Mucosa of descending colon (tissue), 3 donors: ENCODE measurements around the gene MAB21L4. TPM values are rescaled to one million over a fixed set of nuclear protein-coding genes. Genes with fewer than 3 reads are reported as not detected.

Source experiments
- ATAC-seq: fragments of 200-7000 bp; cut with Tn5 transposase; one replicate; pipeline ENCODE4 v1.9.1; 2020; ENCODE audit warnings: mild to moderate bottlenecking, moderate library complexity
- DNase-seq, 3 donors: peaks; one replicate each; pipeline ENCODE4 v3.0.0-alpha.2; 2020
- H3K36me3 ChIP-seq: fragments of 200-600 bp; one replicate; pipeline ENCODE4 v1.8.0; 2021; ENCODE audit warnings: low read depth, mild to moderate bottlenecking
- H3K4me1 ChIP-seq: fragments of 200-600 bp; one replicate; pipeline ENCODE4 v1.8.0; 2021; ENCODE audit warnings: low read depth, mild to moderate bottlenecking
- H3K4me3 ChIP-seq: fragments of 200-600 bp; one replicate; pipeline ENCODE4 v1.8.0; 2021; ENCODE audit warnings: mild to moderate bottlenecking
- H3K9me3 ChIP-seq: fragments of 200-600 bp; one replicate; pipeline ENCODE4 v1.8.0; 2021; ENCODE audit warnings: mild to moderate bottlenecking
- intact Hi-C, 2 donors: fragments of 100-400 bp; cut with DNase I in 1 of 2; cut with micrococcal nuclease in 1 of 2; formaldehyde crosslinking; loops; one replicate each; pipeline versions ENCODE4 v1.11.0 to v1.11.1; 2022; cut with DNase I, micrococcal nuclease
- total RNA-seq, 3 donors: library from RNA; stranded (reverse); fragmentation: NEBNext Ultra II Directional in 2 of 3; extraction: Animal tissue kit (Norgen Biotek cat#: 25700) in 2 of 3; gene quantifications; one replicate each; pipeline versions ENCODE4 v1.2.1 to v1.2.4, GENCODE V29; 2021 to 2023
- TF ChIP-seq, protein P1 (sequence below): fragments of 200-600 bp; IDR thresholded peaks from one replicate; pipeline ENCODE4 v1.8.0; 2022; ENCODE audit warnings: antibody characterized with exemption, mild to moderate bottlenecking
- donor health status: DM: no; HTN: no; CAD: no; lungs with moderate emphysema.
- donor health status: DM: no; HTN: no; CAD: no.
- donor health status: DM: no; HTN: yes; CAD: no.

Gene MAB21L4
- total RNA-seq, 3 donors from 2014 or later, result 3.3 to 13.2 (median 8.1) TPM

DNA sequence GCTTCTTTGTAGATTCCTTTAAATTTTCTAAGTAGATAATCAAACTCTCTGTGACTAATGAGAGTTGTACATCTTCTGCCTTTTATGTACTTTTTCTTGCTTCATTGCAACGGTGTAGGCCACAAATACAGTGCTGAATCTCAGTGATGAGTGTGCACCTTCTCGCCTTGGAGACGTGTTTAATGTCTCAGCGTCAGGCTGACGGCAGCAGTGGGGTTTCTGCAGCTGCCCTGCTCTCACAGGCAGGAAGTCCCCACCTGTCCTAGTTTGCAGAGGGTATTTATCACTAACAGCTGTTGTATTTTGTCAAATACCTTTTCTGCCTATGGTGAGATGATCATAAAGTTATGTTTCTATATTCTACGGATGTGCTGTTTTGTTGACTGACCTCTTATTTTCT, 14.0 kb downstream of the MAB21L4 start:
- Histone ChIP-seq H3K36me3 (no peaks in the 10 kb centered on the region), H3K9me3 (no peaks in the 10 kb centered on the region), H3K4me1 (peaks cover 5% of the 10 kb centered on the region), H3K4me3 (no peak overlapping the region)
- DNase-seq (no peak), ATAC-seq (no peak)
- TF ChIP-seq, protein P1, sequence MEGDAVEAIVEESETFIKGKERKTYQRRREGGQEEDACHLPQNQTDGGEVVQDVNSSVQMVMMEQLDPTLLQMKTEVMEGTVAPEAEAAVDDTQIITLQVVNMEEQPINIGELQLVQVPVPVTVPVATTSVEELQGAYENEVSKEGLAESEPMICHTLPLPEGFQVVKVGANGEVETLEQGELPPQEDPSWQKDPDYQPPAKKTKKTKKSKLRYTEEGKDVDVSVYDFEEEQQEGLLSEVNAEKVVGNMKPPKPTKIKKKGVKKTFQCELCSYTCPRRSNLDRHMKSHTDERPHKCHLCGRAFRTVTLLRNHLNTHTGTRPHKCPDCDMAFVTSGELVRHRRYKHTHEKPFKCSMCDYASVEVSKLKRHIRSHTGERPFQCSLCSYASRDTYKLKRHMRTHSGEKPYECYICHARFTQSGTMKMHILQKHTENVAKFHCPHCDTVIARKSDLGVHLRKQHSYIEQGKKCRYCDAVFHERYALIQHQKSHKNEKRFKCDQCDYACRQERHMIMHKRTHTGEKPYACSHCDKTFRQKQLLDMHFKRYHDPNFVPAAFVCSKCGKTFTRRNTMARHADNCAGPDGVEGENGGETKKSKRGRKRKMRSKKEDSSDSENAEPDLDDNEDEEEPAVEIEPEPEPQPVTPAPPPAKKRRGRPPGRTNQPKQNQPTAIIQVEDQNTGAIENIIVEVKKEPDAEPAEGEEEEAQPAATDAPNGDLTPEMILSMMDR, result no peak
- intact Hi-C loops, result no loop called here

GRCh38 chr2:240879105-240879504, 16.9 kb downstream of the MAB21L4 start:
- Histone ChIP-seq H3K9me3 (no peaks in the 10 kb centered on the region), H3K4me3 (no peak overlapping the region), H3K36me3 (no peaks in the 10 kb centered on the region), H3K4me1 (peaks cover 30% of the 10 kb centered on the region)
- peak in 1 of 3 donors; percentile 19 for DNase-seq
- ATAC-seq, result no peak
- TF ChIP-seq, protein P1, result no peak
- intact Hi-C loops, result no loop called here

GRCh38 chr2:240878341-240878936, 17.5 kb downstream of the MAB21L4 start:
- Histone ChIP-seq H3K4me3 (no peak overlapping the region), H3K4me1 (peaks cover 35% of the 10 kb centered on the region), H3K36me3 (no peaks in the 10 kb centered on the region), H3K9me3 (no peaks in the 10 kb centered on the region)
- intact Hi-C loops, result no loop called here
- TF ChIP-seq, protein P1, result no peak
- DNase-seq (peak in 1 of 3 donors; percentile 34), ATAC-seq (no peak)

DNA sequence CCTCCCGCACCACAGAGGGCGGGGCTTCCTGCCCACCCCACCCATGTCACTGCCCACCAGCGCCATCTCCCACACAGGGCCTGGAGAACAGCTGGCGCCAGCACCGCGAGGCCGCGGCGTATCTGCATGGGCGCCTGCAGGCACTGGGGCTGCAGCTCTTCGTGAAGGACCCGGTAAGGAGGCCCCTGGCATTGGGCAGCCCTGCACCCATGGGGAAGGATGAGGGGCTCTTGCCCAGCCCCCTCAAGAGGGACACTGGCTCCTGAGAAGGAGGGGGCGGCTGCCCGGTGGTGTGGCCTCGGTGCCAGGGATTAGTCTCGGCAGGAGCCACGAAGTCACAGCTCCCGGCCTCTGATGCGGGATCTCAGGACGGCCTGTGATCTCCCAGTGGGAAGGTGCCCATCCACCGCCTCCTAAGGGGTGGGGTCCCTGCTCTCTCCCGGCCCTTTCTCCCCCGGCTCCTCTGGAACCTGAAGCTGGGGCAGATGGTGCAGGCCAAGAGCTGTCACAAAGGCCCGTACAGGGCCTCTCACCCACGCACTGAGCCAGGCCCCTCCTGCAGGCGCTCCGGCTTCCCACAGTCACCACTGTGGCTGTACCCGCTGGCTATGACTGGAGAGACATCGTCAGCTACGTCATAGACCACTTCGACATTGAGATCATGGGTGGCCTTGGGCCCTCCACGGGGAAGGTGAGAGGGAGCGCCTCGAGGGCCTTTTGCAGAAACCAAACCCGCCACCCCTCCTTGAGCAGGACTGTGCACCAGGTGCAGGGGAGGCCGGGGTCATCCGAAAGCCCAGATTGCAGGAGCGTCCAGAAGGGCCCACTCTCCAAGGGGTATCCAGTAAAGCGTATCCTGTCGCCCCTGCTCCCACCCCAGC, 18.3 kb downstream of the MAB21L4 start:
- Histone ChIP-seq H3K4me3 (no peak overlapping the region), H3K4me1 (peaks cover 35% of the 10 kb centered on the region), H3K36me3 (no peaks in the 10 kb centered on the region), H3K9me3 (no peaks in the 10 kb centered on the region)
- intact Hi-C loops, result no loop called here
- TF ChIP-seq, protein P1, result no peak
- DNase-seq (peak in 1 of 3 donors; percentile 50), ATAC-seq (no peak)

DNA sequence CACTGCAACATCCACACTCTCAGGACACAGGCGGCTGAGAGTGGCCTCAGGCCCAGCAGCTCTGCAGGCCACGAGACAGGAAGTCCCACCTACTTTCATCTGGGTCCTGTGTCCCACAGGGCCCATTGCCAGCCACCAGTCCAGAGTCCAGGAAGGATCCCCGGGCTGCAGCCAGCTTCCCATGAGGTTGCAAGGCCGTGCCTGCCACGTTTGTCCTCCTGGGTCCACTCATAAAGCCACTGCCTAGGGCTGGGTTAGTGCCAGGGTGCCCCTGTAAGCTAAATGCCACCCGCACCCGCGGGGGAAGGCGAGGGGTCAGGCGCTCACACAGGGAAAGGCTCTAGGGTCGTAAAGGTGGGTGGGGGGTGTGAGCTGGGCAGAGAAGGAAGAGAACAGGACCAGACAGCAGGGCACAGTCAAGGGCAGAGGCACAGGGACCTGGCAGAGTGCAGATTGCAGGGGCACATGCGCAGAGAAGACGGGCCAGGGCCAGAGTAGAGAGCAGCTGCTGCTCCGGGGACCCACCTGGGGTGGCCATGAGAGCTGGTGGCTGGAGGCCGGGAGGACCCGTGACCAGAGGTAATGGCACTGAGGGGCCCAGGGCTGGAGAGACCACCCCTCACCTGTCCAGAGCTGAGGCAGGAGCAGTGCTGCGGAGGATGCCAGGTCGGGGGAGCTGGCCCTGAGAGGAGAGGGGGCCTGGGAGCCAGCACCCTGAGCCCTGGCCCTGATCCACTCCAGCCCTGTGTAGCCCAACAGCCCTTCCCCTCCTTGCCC, 19.3 kb downstream of the MAB21L4 start:
- DNase-seq, result peak; percentile 82 to 90 (median 86)
- Histone ChIP-seq H3K4me1 (peaks cover 35% of the 10 kb centered on the region), H3K36me3 (no peaks in the 10 kb centered on the region), H3K9me3 (no peaks in the 10 kb centered on the region), H3K4me3 (no peak overlapping the region)
- ATAC-seq, result peak; percentile 78
- TF ChIP-seq, protein P1, result no peak
- intact Hi-C loops, result no loop called here
